Activated T-cell treated with anti-CD3 and anti-CD28 coated beads, Interleukin-2, amount 50 U/mL, for 72 hours (primary cell): ENCODE results near the gene LOX. TPM values are rescaled to one million over a fixed set of nuclear protein-coding genes. Genes with fewer than 3 reads are reported as not detected.

Source experiments
- ATAC-seq, 2 donors: fragments of 150-1000 bp; cut with Tn5 transposase; replicated peaks in 1 of 2; 2 replicates each; pipeline ENCODE4 v1.10.0; 2021; ENCODE audit warnings: moderate library complexity in 2 of 2, mild to moderate bottlenecking in 1 of 2
- DNase-seq, 2 donors: peaks; one replicate each; pipeline ENCODE4 v3.0.0; 2021 to 2022; ENCODE audit warnings: mixed read lengths in 1 of 2
- H3K27ac Mint-ChIP-seq: one replicate; pipeline ENCODE4 v1.8.0; 2022; ENCODE audit warnings: mild to moderate bottlenecking, moderate library complexity, mixed read lengths
- H3K27me3 Mint-ChIP-seq: one replicate; pipeline ENCODE4 v1.8.0; 2022; ENCODE audit warnings: low read depth, mixed read lengths
- H3K36me3 Mint-ChIP-seq, 2 donors: one replicate each; pipeline ENCODE4 v1.8.0; 2022; ENCODE audit warnings: mixed read lengths in 2 of 2, mild to moderate bottlenecking in 1 of 2; ENCODE audit not compliant: insufficient read depth in 2 of 2
- H3K4me1 Mint-ChIP-seq: one replicate; pipeline ENCODE4 v1.8.0; 2022; ENCODE audit warnings: low read depth, mixed read lengths
- H3K4me3 Mint-ChIP-seq, 2 donors: one replicate each; pipeline ENCODE4 v1.8.0; 2022; ENCODE audit warnings: mild to moderate bottlenecking in 2 of 2, mixed read lengths in 2 of 2, moderate library complexity in 2 of 2
- H3K9me3 Mint-ChIP-seq, 2 donors: one replicate each; pipeline ENCODE4 v1.8.0; 2022; ENCODE audit warnings: mixed read lengths in 2 of 2
- total RNA-seq, 2 donors: library from RNA; stranded (reverse); gene quantifications; one replicate each; pipeline ENCODE4 v1.2.3, GENCODE V29; 2022

Gene LOX
- total RNA-seq, 2 donors from 2014 or later: not detected

GRCh38 chr5:122089096-122090013 lies 11.3 kb upstream of the LOX start:
- Mint-ChIP-seq H3K36me3 (no peaks in the 10 kb centered on the region), H3K27me3 (peaks cover 13% of the 10 kb centered on the region), H3K4me3 (no peak overlapping the region), H3K4me1 (no peaks in the 10 kb centered on the region), H3K9me3 (no peaks in the 10 kb centered on the region), H3K27ac (no peak overlapping the region)
- ATAC-seq: no peak
- no peak for DNase-seq

GRCh38 chr5:122085041-122085440 lies 7.0 kb upstream of the LOX start:
- Mint-ChIP-seq H3K4me1 (peaks cover 6% of the 10 kb centered on the region), H3K27me3 (peaks cover 18% of the 10 kb centered on the region), H3K4me3 (no peak overlapping the region), H3K9me3 (no peaks in the 10 kb centered on the region), H3K36me3 (no peaks in the 10 kb centered on the region), H3K27ac (no peak overlapping the region)
- DNase-seq (no peak), ATAC-seq (no peak)

DNA sequence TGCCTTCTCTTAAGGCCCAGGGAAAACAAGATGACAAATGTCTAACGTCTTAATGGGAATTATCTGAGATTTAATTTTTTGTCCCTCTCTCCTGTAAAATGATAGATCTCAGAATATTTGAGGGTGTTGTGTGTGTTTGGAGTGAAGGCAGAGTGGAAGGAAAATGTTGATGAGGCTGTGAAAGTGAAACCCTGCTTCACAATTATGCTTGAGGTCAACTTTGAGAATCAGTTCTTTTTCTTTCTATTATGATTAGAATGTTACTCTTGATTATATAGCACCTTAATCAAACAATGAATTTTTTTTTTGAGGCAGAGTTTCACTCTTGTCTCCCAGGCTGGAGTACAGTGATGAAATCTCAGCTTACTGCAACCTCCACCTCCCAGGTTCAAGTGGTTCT lies 5.5 kb upstream of the LOX start:
- ATAC-seq: no peak
- peaks cover 6% of the 10 kb centered on the region for H3K4me1 Mint-ChIP-seq

GRCh38 chr5:122081541-122081940 lies 3.5 kb upstream of the LOX start:
- no peaks in the 10 kb centered on the region for H3K9me3 Mint-ChIP-seq
- no peak for ATAC-seq
- peaks cover 0 to 2% of the 10 kb centered on the region in 2 donors for H3K36me3 Mint-ChIP-seq
- no peak for DNase-seq
- H3K4me3 Mint-ChIP-seq: no peak overlapping the region
- peaks cover 47% of the 10 kb centered on the region for H3K27me3 Mint-ChIP-seq
- peaks cover 14% of the 10 kb centered on the region for H3K4me1 Mint-ChIP-seq
- H3K27ac Mint-ChIP-seq: no peak overlapping the region

More for the DNA sequence above, 5.5 kb upstream of the LOX start:
- Mint-ChIP-seq H3K27ac (no peak overlapping the region), H3K27me3 (peaks cover 33% of the 10 kb centered on the region), H3K36me3 (no peaks in the 10 kb centered on the region), H3K4me3 (no peak overlapping the region), H3K9me3 (no peaks in the 10 kb centered on the region)
- DNase-seq: no peak

- DNase-seq (peak; percentile 13 to 16), ATAC-seq (peak; percentile 56 to 58)
- Mint-ChIP-seq H3K36me3 (peaks cover 0 to 2% of the 10 kb centered on the region in 2 donors), H3K4me3 (peak overlapping the region; percentile 93 to 97), H3K9me3 (no peaks in the 10 kb centered on the region), H3K27ac (no peak overlapping the region), H3K4me1 (peaks cover 10% of the 10 kb centered on the region), H3K27me3 (peaks cover 67% of the 10 kb centered on the region)
Observed at GRCh38 chr5:122077366-122078115, 518 bp downstream of the LOX start.

GRCh38 chr5:122076669-122077365 lies 1.2 kb downstream of the LOX start:
- DNase-seq (peak; percentile 65 to 73), ATAC-seq (peak; percentile 68 to 72)
- Mint-ChIP-seq H3K4me3 (peak overlapping the region; percentile 93 to 97), H3K36me3 (peaks cover 0 to 2% of the 10 kb centered on the region in 2 donors), H3K4me1 (peaks cover 10% of the 10 kb centered on the region), H3K9me3 (no peaks in the 10 kb centered on the region), H3K27me3 (peaks cover 67% of the 10 kb centered on the region), H3K27ac (no peak overlapping the region)

- Mint-ChIP-seq H3K4me1 (peaks cover 10% of the 10 kb centered on the region), H3K4me3 (no peak overlapping the region), H3K9me3 (no peaks in the 10 kb centered on the region), H3K27ac (no peak overlapping the region), H3K27me3 (peaks cover 67% of the 10 kb centered on the region), H3K36me3 (peaks cover 0 to 2% of the 10 kb centered on the region in 2 donors)
- DNase-seq (no peak), ATAC-seq (no peak)
Observed at GRCh38 chr5:122076050-122076461, 2.0 kb downstream of the LOX start.

DNA sequence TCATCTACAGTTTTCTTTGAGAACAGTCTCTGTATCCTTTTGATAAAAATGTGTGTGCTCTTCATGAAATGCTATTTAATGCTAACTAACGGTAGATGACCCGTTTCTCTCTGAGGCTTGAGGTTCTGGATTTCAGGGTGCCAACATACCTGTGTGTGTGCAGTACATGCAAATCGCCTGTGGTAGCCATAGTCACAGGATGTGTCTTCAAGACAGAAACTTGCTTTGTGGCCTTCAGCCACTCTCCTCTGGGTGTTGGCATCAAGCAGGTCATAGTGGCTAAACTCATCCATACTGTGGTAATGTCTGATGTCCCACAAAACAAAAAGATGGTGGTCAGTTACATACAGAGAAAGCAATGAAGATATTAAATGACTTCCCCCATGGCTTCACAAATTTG lies 4.2 kb downstream of the LOX start:
- Mint-ChIP-seq H3K4me1 (peaks cover 10% of the 10 kb centered on the region), H3K36me3 (peaks cover 0 to 2% of the 10 kb centered on the region in 2 donors), H3K4me3 (no peak overlapping the region), H3K27ac (no peak overlapping the region), H3K9me3 (no peaks in the 10 kb centered on the region), H3K27me3 (peaks cover 50% of the 10 kb centered on the region)
- no peak for ATAC-seq
- DNase-seq: no peak

GRCh38 chr5:122073018-122073417 lies 5.0 kb downstream of the LOX start:
- no peak overlapping the region for H3K27ac Mint-ChIP-seq
- H3K4me3 Mint-ChIP-seq: no peak overlapping the region
- ATAC-seq (no peak), DNase-seq (no peak)
- peaks cover 0 to 2% of the 10 kb centered on the region in 2 donors for H3K36me3 Mint-ChIP-seq
- H3K27me3 Mint-ChIP-seq: peaks cover 42% of the 10 kb centered on the region
- no peaks in the 10 kb centered on the region for H3K9me3 Mint-ChIP-seq
- H3K4me1 Mint-ChIP-seq: peaks cover 10% of the 10 kb centered on the region

GRCh38 chr5:122067390-122067789 lies 10.7 kb downstream of the LOX start:
- no peak overlapping the region for H3K4me3 Mint-ChIP-seq
- no peaks in the 10 kb centered on the region for H3K9me3 Mint-ChIP-seq
- no peaks in the 10 kb centered on the region for H3K4me1 Mint-ChIP-seq
- H3K36me3 Mint-ChIP-seq: no peaks in the 10 kb centered on the region
- ATAC-seq (no peak), DNase-seq (no peak)
- no peak overlapping the region for H3K27ac Mint-ChIP-seq
- H3K27me3 Mint-ChIP-seq: no peaks in the 10 kb centered on the region

- H3K9me3 Mint-ChIP-seq: no peaks in the 10 kb centered on the region
- ATAC-seq: no peak
- DNase-seq: no peak
- no peaks in the 10 kb centered on the region for H3K27me3 Mint-ChIP-seq
- no peak overlapping the region for H3K4me3 Mint-ChIP-seq
- H3K4me1 Mint-ChIP-seq: no peaks in the 10 kb centered on the region
- H3K27ac Mint-ChIP-seq: no peak overlapping the region
- no peaks in the 10 kb centered on the region for H3K36me3 Mint-ChIP-seq
Observed at GRCh38 chr5:122064992-122065391, 13.1 kb downstream of the LOX start.

- ATAC-seq: no peak
- Mint-ChIP-seq H3K9me3 (no peaks in the 10 kb centered on the region), H3K27ac (no peak overlapping the region), H3K4me3 (no peak overlapping the region), H3K4me1 (no peaks in the 10 kb centered on the region), H3K27me3 (no peaks in the 10 kb centered on the region), H3K36me3 (no peaks in the 10 kb centered on the region)
- DNase-seq: no peak
Observed at GRCh38 chr5:122063836-122064235, 14.2 kb downstream of the LOX start.

DNA sequence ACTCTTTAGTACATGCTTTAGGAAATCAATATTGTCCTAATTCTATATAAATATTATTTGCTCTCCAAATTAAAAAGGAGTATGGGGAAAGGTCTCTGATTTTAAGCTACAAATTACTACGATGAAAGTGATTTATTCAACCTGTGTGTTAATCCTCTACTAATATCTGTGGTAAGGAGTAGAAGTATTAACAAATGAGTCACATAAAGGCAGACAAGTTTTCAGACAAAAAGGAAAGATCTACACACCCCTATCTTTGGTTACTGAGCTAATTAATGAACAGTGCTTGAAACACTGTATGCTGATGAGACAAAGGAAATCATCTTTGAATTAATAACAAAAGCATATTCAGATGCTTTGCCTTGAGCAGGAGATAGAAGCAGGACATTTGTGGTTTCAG lies 15.9 kb downstream of the LOX start:
- Mint-ChIP-seq H3K36me3 (no peaks in the 10 kb centered on the region), H3K27me3 (no peaks in the 10 kb centered on the region), H3K4me3 (no peak overlapping the region), H3K27ac (no peak overlapping the region), H3K4me1 (no peaks in the 10 kb centered on the region), H3K9me3 (no peaks in the 10 kb centered on the region)
- DNase-seq (no peak), ATAC-seq (no peak)
